Body of pancreas (tissue), 4 donors: Measurements from ENCODE around the gene NME3.

ENCODE experiments used
- POLR2A ChIP-seq, 3 donors: fragments of 450-650 bp; IDR thresholded peaks; one replicate each; pipeline ENCODE4 v1.6.1; 2016; ENCODE audit warnings: antibody characterized with exemption in 3 of 3, mild to moderate bottlenecking in 2 of 3
- TF ChIP-seq, protein P1 (sequence below), 7 experiments: fragments of 450-650 bp in 4 of 7; fragments of 200-600 bp in 3 of 7; sonication (generic) in 3 of 7; IDR thresholded peaks; one replicate each; pipeline ENCODE4 v1.5.1; 2016 to 2019; ENCODE audit warnings: antibody characterized with exemption in 7 of 7

DNA sequence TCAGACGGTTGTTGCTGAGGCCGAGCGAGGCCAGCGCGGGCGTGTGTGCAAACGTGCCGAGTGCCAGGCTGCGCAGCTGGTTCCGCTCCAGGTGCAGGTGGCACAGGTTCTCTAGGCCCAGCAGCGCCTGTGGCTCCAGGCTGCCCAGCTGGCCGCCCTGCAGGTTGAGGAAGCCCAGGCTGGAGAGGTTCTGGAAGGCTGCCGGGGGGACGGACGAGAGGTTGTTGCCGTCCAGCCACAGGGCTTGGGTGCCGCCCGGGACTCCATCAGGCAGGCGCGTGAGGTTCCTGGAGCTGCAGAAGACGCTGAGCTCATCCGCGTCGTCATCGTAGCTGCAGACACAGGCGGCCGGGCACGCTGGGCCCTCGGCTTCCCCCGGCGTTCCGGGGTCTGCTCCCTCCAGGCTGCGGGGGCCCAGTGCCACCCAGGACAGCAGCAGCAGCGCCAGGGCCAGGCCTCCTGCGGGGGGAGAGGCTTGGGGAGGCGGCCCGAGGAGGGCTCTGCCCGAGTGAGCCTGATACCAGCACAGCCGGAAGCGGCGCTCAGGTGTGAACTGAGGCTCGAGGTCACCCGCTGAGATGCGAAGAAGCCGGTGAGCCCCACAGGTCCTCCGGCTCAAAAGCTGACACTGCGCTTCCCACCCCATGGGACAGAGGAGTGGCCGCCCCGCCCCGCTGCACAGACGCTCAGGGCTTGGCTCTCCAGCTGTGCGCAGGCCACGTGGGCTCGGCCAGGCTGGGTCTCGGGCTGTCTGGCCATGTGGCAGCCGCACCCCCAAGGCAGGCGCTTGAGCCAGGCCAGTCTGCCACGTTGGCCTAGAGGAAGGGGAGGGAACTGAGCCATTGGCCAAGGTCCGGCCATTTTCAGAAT lies 20.8 kb upstream of the NME3 start:
- TF ChIP-seq, protein P1, sequence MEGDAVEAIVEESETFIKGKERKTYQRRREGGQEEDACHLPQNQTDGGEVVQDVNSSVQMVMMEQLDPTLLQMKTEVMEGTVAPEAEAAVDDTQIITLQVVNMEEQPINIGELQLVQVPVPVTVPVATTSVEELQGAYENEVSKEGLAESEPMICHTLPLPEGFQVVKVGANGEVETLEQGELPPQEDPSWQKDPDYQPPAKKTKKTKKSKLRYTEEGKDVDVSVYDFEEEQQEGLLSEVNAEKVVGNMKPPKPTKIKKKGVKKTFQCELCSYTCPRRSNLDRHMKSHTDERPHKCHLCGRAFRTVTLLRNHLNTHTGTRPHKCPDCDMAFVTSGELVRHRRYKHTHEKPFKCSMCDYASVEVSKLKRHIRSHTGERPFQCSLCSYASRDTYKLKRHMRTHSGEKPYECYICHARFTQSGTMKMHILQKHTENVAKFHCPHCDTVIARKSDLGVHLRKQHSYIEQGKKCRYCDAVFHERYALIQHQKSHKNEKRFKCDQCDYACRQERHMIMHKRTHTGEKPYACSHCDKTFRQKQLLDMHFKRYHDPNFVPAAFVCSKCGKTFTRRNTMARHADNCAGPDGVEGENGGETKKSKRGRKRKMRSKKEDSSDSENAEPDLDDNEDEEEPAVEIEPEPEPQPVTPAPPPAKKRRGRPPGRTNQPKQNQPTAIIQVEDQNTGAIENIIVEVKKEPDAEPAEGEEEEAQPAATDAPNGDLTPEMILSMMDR (IDR thresholded peaks at IDR 0.05), result no peak
- no peak for TF ChIP-seq POLR2A (IDR thresholded peaks at IDR 0.05)
